BE2C (cell line): ENCODE measurements around the gene MAD2L2.

Experiments
- DNase-seq: peaks from one replicate; pipeline ENCODE4 v3.0.0-alpha.2; 2020
- H3K27me3 ChIP-seq: fragments of 250-450 bp; sonication (Bioruptor Pico); 2 replicates; pipeline ENCODE4 v1.5.1; 2020; ENCODE audit warnings: mild to moderate bottlenecking
- H3K36me3 ChIP-seq: fragments of 250-450 bp; sonication (Bioruptor Pico); 2 replicates; pipeline ENCODE4 v1.5.1; 2020; ENCODE audit warnings: mild to moderate bottlenecking
- H3K4me1 ChIP-seq: fragments of 250-450 bp; sonication (Bioruptor Pico); 2 replicates; pipeline ENCODE4 v1.5.1; 2020
- H3K4me3 ChIP-seq: 2 replicates; pipeline ENCODE4 v1.5.1; 2011; ENCODE audit warnings: low read depth, low read length
- H3K9me3 ChIP-seq: fragments of 250-450 bp; sonication (Bioruptor Pico); 2 replicates; pipeline ENCODE4 v1.5.1; 2020
- TF ChIP-seq, protein P1 (sequence below): IDR thresholded peaks from 2 replicates; pipeline ENCODE4 v1.5.1; 2012; ENCODE audit warnings: mild to moderate bottlenecking, low read depth, low read length

The MAD2L2 gene

DNA sequence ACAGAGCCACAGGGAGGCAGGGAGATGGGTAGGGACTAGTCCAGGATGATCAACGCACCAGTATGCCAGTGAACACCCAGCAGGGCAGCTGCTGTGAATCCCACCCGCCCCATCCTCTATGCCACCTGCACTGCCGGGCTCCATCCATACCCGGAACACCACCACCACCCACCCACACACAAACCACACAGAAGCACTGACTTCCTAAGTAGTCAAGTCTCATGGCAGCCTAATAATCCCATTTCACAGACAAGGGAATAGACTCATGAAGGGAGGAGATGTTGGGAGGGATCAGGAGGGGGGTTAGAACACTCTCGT is 16.9 kb upstream of the MAD2L2 start:
- no peaks in the 10 kb centered on the region for H3K36me3 ChIP-seq
- no peak overlapping the region for H3K4me3 ChIP-seq
- no peak for DNase-seq
- H3K9me3 ChIP-seq = no peaks in the 10 kb centered on the region
- no peaks in the 10 kb centered on the region for H3K4me1 ChIP-seq
- TF ChIP-seq, protein P1, sequence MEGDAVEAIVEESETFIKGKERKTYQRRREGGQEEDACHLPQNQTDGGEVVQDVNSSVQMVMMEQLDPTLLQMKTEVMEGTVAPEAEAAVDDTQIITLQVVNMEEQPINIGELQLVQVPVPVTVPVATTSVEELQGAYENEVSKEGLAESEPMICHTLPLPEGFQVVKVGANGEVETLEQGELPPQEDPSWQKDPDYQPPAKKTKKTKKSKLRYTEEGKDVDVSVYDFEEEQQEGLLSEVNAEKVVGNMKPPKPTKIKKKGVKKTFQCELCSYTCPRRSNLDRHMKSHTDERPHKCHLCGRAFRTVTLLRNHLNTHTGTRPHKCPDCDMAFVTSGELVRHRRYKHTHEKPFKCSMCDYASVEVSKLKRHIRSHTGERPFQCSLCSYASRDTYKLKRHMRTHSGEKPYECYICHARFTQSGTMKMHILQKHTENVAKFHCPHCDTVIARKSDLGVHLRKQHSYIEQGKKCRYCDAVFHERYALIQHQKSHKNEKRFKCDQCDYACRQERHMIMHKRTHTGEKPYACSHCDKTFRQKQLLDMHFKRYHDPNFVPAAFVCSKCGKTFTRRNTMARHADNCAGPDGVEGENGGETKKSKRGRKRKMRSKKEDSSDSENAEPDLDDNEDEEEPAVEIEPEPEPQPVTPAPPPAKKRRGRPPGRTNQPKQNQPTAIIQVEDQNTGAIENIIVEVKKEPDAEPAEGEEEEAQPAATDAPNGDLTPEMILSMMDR = no peak
- peaks cover 15% of the 10 kb centered on the region for H3K27me3 ChIP-seq

DNA sequence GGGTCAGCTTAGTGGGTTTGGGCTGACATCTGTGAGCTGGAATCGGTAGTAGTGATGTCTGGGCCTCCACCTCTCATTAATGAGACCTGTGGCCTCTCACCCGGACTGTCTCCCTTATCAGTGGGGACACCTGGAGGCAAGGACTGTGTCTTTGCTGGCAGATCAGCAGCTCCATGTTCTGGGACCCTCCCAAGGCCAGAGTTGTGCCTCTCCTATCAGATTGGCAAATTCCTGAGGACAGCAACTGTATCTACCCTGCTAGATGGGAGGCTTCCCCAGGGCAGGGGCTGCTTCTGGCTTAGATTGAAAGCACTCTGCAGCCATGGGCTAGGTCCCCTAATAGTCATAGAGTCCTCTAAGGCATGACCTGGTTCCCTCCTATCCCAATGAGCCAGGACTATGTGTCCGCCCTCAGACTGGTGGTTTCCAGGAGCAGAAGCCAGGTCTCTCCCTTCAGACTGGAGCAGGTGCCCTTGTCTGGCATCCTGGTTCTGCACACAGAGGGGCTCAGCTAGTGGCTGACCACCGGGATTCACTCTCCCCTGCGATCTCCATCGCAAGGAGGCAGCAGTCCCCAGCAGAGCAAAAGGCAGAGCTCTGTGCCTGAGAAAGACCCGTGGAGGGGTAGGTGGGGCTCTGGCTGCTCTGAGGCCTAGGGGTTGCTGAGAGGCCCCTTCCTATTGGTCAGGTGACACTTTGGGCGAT is 16.4 kb upstream of the MAD2L2 start:
- TF ChIP-seq, protein P1 = no peak
- no peak overlapping the region for H3K4me3 ChIP-seq
- H3K27me3 ChIP-seq = peaks cover 19% of the 10 kb centered on the region
- no peak for DNase-seq
- H3K9me3 ChIP-seq = no peaks in the 10 kb centered on the region
- H3K4me1 ChIP-seq = no peaks in the 10 kb centered on the region
- H3K36me3 ChIP-seq = no peaks in the 10 kb centered on the region

- peaks cover 30% of the 10 kb centered on the region for H3K27me3 ChIP-seq
- H3K4me3 ChIP-seq = no peak overlapping the region
- no peaks in the 10 kb centered on the region for H3K36me3 ChIP-seq
- no peaks in the 10 kb centered on the region for H3K4me1 ChIP-seq
- DNase-seq = no peak
- TF ChIP-seq, protein P1 = no peak
- H3K9me3 ChIP-seq = no peaks in the 10 kb centered on the region
Observed at GRCh38 chr1:11695861-11696260, 14.9 kb upstream of the MAD2L2 start.

GRCh38 chr1:11693917-11694316 is 13.0 kb upstream of the MAD2L2 start:
- Histone ChIP-seq H3K4me3 (no peak overlapping the region), H3K9me3 (no peaks in the 10 kb centered on the region), H3K4me1 (no peaks in the 10 kb centered on the region), H3K27me3 (peaks cover 42% of the 10 kb centered on the region), H3K36me3 (no peaks in the 10 kb centered on the region)
- TF ChIP-seq, protein P1 = no peak
- DNase-seq = no peak

- H3K27me3 ChIP-seq = peaks cover 42% of the 10 kb centered on the region
- TF ChIP-seq, protein P1 = no peak
- H3K9me3 ChIP-seq = no peaks in the 10 kb centered on the region
- no peaks in the 10 kb centered on the region for H3K36me3 ChIP-seq
- no peaks in the 10 kb centered on the region for H3K4me1 ChIP-seq
- DNase-seq = no peak
- no peak overlapping the region for H3K4me3 ChIP-seq
Observed at GRCh38 chr1:11693024-11693590, 12.2 kb upstream of the MAD2L2 start.

GRCh38 chr1:11691928-11692711 is 11.2 kb upstream of the MAD2L2 start:
- Histone ChIP-seq H3K27me3 (peaks cover 42% of the 10 kb centered on the region), H3K9me3 (no peaks in the 10 kb centered on the region), H3K4me3 (no peak overlapping the region), H3K36me3 (no peaks in the 10 kb centered on the region), H3K4me1 (no peaks in the 10 kb centered on the region)
- TF ChIP-seq, protein P1 = no peak
- no peak for DNase-seq
